OCI-LY7 (cell line): Measurements from ENCODE around the gene ALDH1L1. TPM values are rescaled to one million over a fixed set of nuclear protein-coding genes. Genes with fewer than 3 reads are reported as not detected.

ENCODE experiments used
- BruUV-seq: library from RNA; stranded (reverse); fragments of 400-500 nt; replicated peaks from 2 replicates; lab custom pipeline; 2021; lab: Mats Ljungman, UMichigan
- CTCF ChIA-PET: fragments of 300-600 bp; sonication (Branson Sonifier 250); formaldehyde crosslinking; loops from one replicate; lab custom pipeline; 2022; ENCODE audit warnings: antibody characterized with exemption; ENCODE audit not compliant: unreplicated experiment; lab: Charles Lee
- POLR2A ChIA-PET: fragments of 300-600 bp; sonication (Branson Sonifier 250); formaldehyde crosslinking; loops from one replicate; lab custom pipeline; 2022; ENCODE audit warnings: antibody characterized with exemption; lab: Charles Lee
- DNase-seq: peaks from one replicate; pipeline ENCODE4 v3.0.0-alpha.2; 2015; ENCODE audit warnings: low spot score
- H2AFZ ChIP-seq: fragments of 200-600 bp; sonication (generic), shearing (Covaris generic); 2 replicates; pipeline ENCODE4 v1.6.1; 2014; ENCODE audit warnings: mild to moderate bottlenecking, antibody characterized with exemption, low read length, moderate library complexity
- H3K27ac ChIP-seq: fragments of 200-600 bp; sonication (generic); 2 replicates; pipeline ENCODE4 v1.5.1; 2014; ENCODE audit warnings: mixed run types, low read depth, mild to moderate bottlenecking, moderate library complexity, low read length, inconsistent platforms; ENCODE audit not compliant: poor library complexity, severe bottlenecking
- H3K36me3 ChIP-seq: fragments of 200-600 bp; sonication (generic); 2 replicates; pipeline ENCODE4 v1.6.1; 2014; ENCODE audit warnings: mild to moderate bottlenecking, antibody characterized with exemption, low read length, moderate library complexity, mixed read lengths; ENCODE audit not compliant: insufficient read depth
- H3K4me1 ChIP-seq: fragments of 200-600 bp; sonication (generic); 2 replicates; pipeline ENCODE4 v1.5.1; 2014; ENCODE audit warnings: mild to moderate bottlenecking, low read length; ENCODE audit not compliant: insufficient read depth, poor library complexity, severe bottlenecking
- H3K4me2 ChIP-seq: fragments of 200-600 bp; sonication (generic); 2 replicates; pipeline ENCODE4 v1.6.1; 2014; ENCODE audit warnings: mild to moderate bottlenecking, low read length
- H3K4me3 ChIP-seq: fragments of 200-600 bp; sonication (generic); 2 replicates; pipeline ENCODE4 v1.5.1; 2014; ENCODE audit warnings: mild to moderate bottlenecking, low read depth, low read length; ENCODE audit not compliant: poor library complexity, severe bottlenecking
- H3K79me2 ChIP-seq: fragments of 200-600 bp; sonication (generic); 2 replicates; pipeline ENCODE4 v1.6.1; 2016; ENCODE audit warnings: low read depth, mild to moderate bottlenecking, low read length, moderate library complexity, mixed read lengths; ENCODE audit not compliant: insufficient read depth
- H3K9me2 ChIP-seq: fragments of 200-600 bp; sonication (generic); 2 replicates; pipeline ENCODE4 v1.6.1; 2016; ENCODE audit warnings: mild to moderate bottlenecking, low read length, mixed read lengths; ENCODE audit not compliant: insufficient read depth
- H3K9me3 ChIP-seq: fragments of 200-600 bp; sonication (generic); 2 replicates; pipeline ENCODE4 v1.6.1; 2014; ENCODE audit warnings: mild to moderate bottlenecking, mixed run types, low read length, mixed read lengths
- H4K20me1 ChIP-seq: fragments of 200-600 bp; sonication (generic); 2 replicates; pipeline ENCODE4 v1.6.1; 2014; ENCODE audit warnings: mild to moderate bottlenecking, antibody characterized with exemption, low read length, moderate library complexity, mixed read lengths; ENCODE audit not compliant: insufficient read depth
- EZH2phosphoT487 ChIP-seq: fragments of 200-600 bp; sonication (generic); IDR thresholded peaks from 2 replicates; pipeline ENCODE4 v1.6.1; 2018; ENCODE audit warnings: low read depth, borderline replicate concordance, mild to moderate bottlenecking, mixed run types, antibody characterized with exemption, low read length, moderate library complexity, mixed read lengths
- intact Hi-C: fragments of 100-400 bp; cut with micrococcal nuclease; formaldehyde crosslinking; loops from one replicate; pipeline ENCODE4 v1.10.0; 2022; ENCODE audit not compliant: unreplicated experiment
- total RNA-seq, 2 experiments: library from RNA; depleted of rRNA in 1 of 2; stranded (reverse); fragments of >200 nt in 1 of 2; shearing (Covaris generic) in 1 of 2; gene quantifications; 2 replicates each; pipeline ENCODE4 v1.2.3, GENCODE V29; 2014 to 2022
- TF ChIP-seq, protein P1 (sequence below): fragments of 200-600 bp; sonication (generic); conservative IDR thresholded peaks from 2 replicates; pipeline ENCODE4 v1.5.1; 2014; ENCODE audit warnings: mild to moderate bottlenecking, antibody characterized with exemption, low read length, moderate library complexity, mixed read lengths

The ALDH1L1 gene
- total RNA-seq, 2 experiments from 2014 or later: not detected

DNA sequence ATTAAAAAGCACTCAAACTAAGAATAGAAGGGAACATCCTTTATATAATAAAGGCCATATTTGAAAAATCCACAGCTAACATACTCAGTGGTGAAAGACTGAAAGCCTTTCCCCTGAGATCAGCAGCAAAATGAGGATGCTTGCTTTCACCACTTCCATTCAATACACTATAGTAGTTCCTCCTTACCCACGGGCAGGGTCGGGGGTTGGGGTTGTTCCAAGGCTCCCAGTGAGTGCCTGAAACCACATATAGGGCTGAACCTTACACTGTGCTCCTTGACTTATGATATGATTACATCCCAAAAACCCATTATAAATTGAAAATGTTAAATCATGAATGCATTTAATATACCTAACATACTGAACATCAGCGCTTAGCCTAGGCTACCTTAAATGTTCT is 37.7 kb downstream of the ALDH1L1 start:
- no TSS peak for BruUV-seq
- no peak for DNase-seq
- POLR2A ChIA-PET: no interaction called here

DNA sequence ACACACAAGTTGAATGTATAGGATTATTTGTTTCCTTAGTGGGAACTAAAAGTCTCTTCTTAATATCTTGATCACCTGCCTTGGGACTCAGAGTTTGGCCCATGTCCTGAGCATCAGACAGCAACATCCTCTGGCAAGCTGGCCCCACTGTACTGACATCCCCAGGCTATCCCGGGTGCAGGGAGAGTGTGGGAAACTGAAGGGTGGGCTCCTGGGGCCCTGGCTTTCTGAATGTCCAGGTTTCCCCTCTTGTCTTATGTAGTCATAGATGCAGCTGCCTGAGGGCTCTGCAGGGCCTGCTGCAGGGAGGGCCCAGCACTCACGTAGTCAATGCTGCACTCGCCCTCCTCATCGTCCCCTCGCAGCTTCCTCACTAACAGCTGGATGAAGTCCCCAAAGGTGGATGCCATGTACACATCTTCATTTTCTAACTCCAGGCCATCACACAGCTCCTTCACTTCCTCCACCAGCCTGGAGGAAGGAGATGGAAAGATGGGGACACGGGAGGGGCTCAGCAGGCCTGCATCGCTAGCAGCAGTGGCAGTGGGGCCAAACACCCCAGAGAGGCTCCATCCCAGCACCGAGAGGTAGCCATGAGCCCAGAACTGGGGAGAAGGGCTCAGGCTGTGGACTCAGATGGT is 42.8 kb downstream of the ALDH1L1 start:
- Histone ChIP-seq H3K27ac (no peak overlapping the region), H3K79me2 (no peaks in the 10 kb centered on the region), H2AFZ (no peak overlapping the region), H3K4me1 (no peaks in the 10 kb centered on the region), H4K20me1 (no peaks in the 10 kb centered on the region), H3K9me3 (no peaks in the 10 kb centered on the region), H3K4me3 (no peak overlapping the region), H3K9me2 (no peaks in the 10 kb centered on the region), H3K36me3 (no peaks in the 10 kb centered on the region), H3K4me2 (no peak overlapping the region)
- no TSS peak for BruUV-seq
- no peak for DNase-seq
- ChIA-PET POLR2A (no interaction called here), CTCF (no interaction called here)
- no peak for TF ChIP-seq EZH2phosphoT487
- intact Hi-C loops: no loop called here

More for the DNA sequence above, 37.7 kb downstream of the ALDH1L1 start:
- Histone ChIP-seq H3K4me3 (no peak overlapping the region), H4K20me1 (no peaks in the 10 kb centered on the region), H2AFZ (no peak overlapping the region), H3K4me1 (no peaks in the 10 kb centered on the region), H3K9me2 (no peaks in the 10 kb centered on the region), H3K36me3 (no peaks in the 10 kb centered on the region), H3K27ac (no peak overlapping the region), H3K9me3 (no peaks in the 10 kb centered on the region), H3K79me2 (no peaks in the 10 kb centered on the region), H3K4me2 (no peak overlapping the region)
- intact Hi-C loops: no loop called here
- TF ChIP-seq EZH2phosphoT487: no peak
- TF ChIP-seq, protein P1, sequence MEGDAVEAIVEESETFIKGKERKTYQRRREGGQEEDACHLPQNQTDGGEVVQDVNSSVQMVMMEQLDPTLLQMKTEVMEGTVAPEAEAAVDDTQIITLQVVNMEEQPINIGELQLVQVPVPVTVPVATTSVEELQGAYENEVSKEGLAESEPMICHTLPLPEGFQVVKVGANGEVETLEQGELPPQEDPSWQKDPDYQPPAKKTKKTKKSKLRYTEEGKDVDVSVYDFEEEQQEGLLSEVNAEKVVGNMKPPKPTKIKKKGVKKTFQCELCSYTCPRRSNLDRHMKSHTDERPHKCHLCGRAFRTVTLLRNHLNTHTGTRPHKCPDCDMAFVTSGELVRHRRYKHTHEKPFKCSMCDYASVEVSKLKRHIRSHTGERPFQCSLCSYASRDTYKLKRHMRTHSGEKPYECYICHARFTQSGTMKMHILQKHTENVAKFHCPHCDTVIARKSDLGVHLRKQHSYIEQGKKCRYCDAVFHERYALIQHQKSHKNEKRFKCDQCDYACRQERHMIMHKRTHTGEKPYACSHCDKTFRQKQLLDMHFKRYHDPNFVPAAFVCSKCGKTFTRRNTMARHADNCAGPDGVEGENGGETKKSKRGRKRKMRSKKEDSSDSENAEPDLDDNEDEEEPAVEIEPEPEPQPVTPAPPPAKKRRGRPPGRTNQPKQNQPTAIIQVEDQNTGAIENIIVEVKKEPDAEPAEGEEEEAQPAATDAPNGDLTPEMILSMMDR: no peak
- CTCF ChIA-PET: no interaction called here

DNA sequence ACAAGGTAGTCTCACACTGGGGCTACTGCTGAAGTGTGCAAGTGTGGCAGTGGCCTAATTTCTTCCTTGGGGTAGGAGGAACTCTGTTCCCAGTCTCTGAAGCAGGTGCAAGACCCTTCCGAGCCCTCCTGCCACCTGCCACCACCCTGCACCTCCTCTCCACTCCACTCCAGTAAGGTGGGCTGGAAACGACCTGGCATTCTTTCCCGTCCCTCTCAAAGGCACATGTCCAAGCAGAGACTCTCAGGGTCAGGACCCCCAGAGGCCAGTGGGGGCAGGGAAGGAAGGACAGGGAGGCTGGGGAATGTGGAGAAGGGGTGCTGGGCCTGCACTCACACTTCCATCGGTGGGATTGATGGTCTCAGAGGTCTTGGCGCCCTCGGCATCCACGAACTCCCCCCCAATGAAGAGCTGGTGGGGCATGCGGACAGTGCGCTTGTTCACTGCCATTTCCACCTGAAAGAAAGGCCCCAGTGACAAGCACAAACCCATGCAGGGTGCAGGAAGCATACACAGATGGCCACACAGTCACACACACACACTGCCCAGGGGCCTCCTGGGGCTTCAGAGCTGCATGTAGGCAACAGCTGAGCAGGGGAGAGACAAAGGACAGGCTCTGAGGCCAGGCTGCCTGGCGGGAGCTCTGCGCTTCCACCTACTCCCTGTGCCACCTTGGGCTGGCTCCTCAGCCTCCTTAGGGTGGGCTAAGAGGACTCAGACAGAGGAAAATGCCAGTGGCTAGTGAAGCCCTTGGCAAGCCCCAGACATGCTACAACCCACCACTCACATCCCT is 43.8 kb downstream of the ALDH1L1 start:
- H3K36me3 ChIP-seq: no peaks in the 10 kb centered on the region
- ChIA-PET CTCF (no interaction called here), POLR2A (no interaction called here)
- no peak overlapping the region for H3K27ac ChIP-seq
- no peak for DNase-seq
- H3K4me1 ChIP-seq: no peaks in the 10 kb centered on the region
- TF ChIP-seq EZH2phosphoT487: no peak
- TF ChIP-seq, protein P1: no peak
- H4K20me1 ChIP-seq: no peaks in the 10 kb centered on the region
- H3K9me3 ChIP-seq: no peaks in the 10 kb centered on the region
- no peaks in the 10 kb centered on the region for H3K9me2 ChIP-seq
- BruUV-seq: no TSS peak
- no peaks in the 10 kb centered on the region for H3K79me2 ChIP-seq
- no peak overlapping the region for H3K4me2 ChIP-seq
- intact Hi-C loops: no loop called here
- no peak overlapping the region for H3K4me3 ChIP-seq
- H2AFZ ChIP-seq: no peak overlapping the region
